HFFc6 (cell line): ENCODE data around the gene PLA2G6. TPM values are rescaled to one million over a fixed set of nuclear protein-coding genes. Genes with fewer than 3 reads are reported as not detected.

Source experiments
- DNase-seq: peaks from one replicate; pipeline ENCODE4 v3.0.0-alpha.2; 2018
- H3K27ac Mint-ChIP-seq: 2 replicates; pipeline ENCODE4 v1.8.0; 2020; ENCODE audit warnings: mild to moderate bottlenecking, mixed read lengths
- H3K27me3 Mint-ChIP-seq: 2 replicates; pipeline ENCODE4 v1.8.0; 2021; ENCODE audit warnings: mild to moderate bottlenecking, moderate library complexity, mixed read lengths; ENCODE audit not compliant: insufficient read depth
- H3K36me3 Mint-ChIP-seq: 2 replicates; pipeline ENCODE4 v1.8.0; 2021; ENCODE audit warnings: low read depth, mixed read lengths
- H3K4me1 Mint-ChIP-seq: 2 replicates; pipeline ENCODE4 v1.8.0; 2020; ENCODE audit warnings: low read depth, mixed read lengths
- H3K4me3 Mint-ChIP-seq: 2 replicates; pipeline ENCODE4 v1.8.0; 2020; ENCODE audit warnings: mild to moderate bottlenecking, moderate library complexity, mixed read lengths
- H3K9me3 Mint-ChIP-seq: 2 replicates; pipeline ENCODE4 v1.8.0; 2020; ENCODE audit warnings: mild to moderate bottlenecking, mixed read lengths
- total RNA-seq, 6 experiments: library from RNA; stranded (reverse); fragmentation: NEBNext Ultra II Directional; extraction: Animal tissue kit (Norgen Biotek cat#: 25700); gene quantifications; 2 replicates in 1 of 6; 3 replicates in 5 of 6; pipeline ENCODE4 v1.2.3, GENCODE V29; 2021
- TF ChIP-seq, protein P1 (sequence below): fragments of 200-600 bp; sonication (generic); IDR thresholded peaks from 2 replicates; pipeline ENCODE4 v1.5.0; 2021; ENCODE audit warnings: antibody characterized with exemption, mild to moderate bottlenecking

PLA2G6 gene
- total RNA-seq, 6 experiments from 2014 or later = 4.1 to 6.6 (median 5.3) TPM

DNA sequence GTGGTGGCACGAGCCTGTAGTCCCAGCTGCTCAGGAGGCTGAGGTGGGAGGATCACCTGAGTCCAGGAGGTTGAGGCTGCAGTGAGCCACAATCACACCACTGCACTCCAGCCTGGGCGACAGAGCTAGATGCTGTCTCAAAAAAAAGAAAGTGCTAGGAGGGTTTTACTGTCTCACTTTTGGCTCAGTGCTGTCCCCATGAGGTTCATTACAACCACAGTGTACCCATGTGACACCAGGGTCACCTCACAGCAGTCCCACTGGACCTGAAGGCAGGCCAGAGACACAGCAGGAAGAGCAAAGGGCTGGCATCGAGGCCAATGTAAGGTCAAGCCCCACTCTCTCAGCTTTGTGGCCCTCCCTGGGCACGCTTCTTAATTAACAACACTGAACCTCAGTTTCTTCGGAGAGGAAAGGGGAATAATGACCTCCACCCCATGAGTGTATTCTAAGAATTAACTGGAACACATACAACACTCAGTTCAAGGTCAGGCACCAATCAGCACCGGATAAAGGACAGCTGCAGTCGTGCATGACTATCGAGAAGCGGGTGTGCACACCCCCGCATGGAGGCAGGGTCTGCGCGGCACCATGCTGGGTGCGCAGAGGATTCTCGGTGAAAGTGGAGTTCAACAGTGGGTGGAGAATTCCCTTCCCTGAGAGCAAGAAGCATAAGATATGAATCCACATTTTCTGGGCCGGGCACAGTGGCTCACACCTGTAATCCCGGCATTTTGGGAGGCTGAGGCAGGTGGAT lies 40.2 kb downstream of the PLA2G6 start:
- TF ChIP-seq, protein P1, sequence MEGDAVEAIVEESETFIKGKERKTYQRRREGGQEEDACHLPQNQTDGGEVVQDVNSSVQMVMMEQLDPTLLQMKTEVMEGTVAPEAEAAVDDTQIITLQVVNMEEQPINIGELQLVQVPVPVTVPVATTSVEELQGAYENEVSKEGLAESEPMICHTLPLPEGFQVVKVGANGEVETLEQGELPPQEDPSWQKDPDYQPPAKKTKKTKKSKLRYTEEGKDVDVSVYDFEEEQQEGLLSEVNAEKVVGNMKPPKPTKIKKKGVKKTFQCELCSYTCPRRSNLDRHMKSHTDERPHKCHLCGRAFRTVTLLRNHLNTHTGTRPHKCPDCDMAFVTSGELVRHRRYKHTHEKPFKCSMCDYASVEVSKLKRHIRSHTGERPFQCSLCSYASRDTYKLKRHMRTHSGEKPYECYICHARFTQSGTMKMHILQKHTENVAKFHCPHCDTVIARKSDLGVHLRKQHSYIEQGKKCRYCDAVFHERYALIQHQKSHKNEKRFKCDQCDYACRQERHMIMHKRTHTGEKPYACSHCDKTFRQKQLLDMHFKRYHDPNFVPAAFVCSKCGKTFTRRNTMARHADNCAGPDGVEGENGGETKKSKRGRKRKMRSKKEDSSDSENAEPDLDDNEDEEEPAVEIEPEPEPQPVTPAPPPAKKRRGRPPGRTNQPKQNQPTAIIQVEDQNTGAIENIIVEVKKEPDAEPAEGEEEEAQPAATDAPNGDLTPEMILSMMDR = no peak
- H3K36me3 Mint-ChIP-seq = no peaks in the 10 kb centered on the region
- DNase-seq = no peak
- H3K27me3 Mint-ChIP-seq = no peaks in the 10 kb centered on the region; the same call in 1 of the 2 replicates
- no peak overlapping the region for H3K4me3 Mint-ChIP-seq
- no peaks in the 10 kb centered on the region for H3K9me3 Mint-ChIP-seq
- peaks cover 8% of the 10 kb centered on the region for H3K4me1 Mint-ChIP-seq
- no peak overlapping the region for H3K27ac Mint-ChIP-seq

- DNase-seq = no peak
- TF ChIP-seq, protein P1 = no peak
- Mint-ChIP-seq H3K27me3 (no peaks in the 10 kb centered on the region; the same call in 1 of the 2 replicates), H3K27ac (no peak overlapping the region), H3K36me3 (no peaks in the 10 kb centered on the region), H3K4me1 (peaks cover 13% of the 10 kb centered on the region), H3K4me3 (no peak overlapping the region), H3K9me3 (no peaks in the 10 kb centered on the region)
Observed at GRCh38 chr22:38139901-38140300, 41.7 kb downstream of the PLA2G6 start.

DNA sequence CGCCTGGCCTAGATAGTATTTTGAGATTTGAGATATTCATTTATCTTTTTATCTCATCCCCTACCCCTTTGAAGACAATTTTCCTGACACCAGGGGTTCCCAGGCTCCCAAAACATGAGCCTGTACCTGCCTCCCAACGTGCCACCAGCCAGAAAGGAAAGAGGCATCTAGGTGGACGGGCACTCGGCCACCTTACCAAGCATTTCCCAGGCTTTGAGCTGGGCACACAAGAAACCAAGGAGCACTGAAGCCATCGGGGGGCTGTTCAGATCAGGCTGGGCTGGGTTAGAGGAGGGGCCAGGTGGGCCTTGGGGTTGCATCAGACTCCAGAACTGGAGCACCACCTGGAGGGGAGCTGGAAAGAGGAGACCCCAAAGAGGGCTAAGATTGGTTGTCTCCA lies 42.7 kb downstream of the PLA2G6 start:
- Mint-ChIP-seq H3K36me3 (no peaks in the 10 kb centered on the region), H3K4me3 (no peak overlapping the region), H3K4me1 (peaks cover 20% of the 10 kb centered on the region), H3K27me3 (no peaks in the 10 kb centered on the region; the same call in 1 of the 2 replicates), H3K27ac (no peak overlapping the region), H3K9me3 (no peaks in the 10 kb centered on the region)
- DNase-seq = no peak
- TF ChIP-seq, protein P1 = no peak

DNA sequence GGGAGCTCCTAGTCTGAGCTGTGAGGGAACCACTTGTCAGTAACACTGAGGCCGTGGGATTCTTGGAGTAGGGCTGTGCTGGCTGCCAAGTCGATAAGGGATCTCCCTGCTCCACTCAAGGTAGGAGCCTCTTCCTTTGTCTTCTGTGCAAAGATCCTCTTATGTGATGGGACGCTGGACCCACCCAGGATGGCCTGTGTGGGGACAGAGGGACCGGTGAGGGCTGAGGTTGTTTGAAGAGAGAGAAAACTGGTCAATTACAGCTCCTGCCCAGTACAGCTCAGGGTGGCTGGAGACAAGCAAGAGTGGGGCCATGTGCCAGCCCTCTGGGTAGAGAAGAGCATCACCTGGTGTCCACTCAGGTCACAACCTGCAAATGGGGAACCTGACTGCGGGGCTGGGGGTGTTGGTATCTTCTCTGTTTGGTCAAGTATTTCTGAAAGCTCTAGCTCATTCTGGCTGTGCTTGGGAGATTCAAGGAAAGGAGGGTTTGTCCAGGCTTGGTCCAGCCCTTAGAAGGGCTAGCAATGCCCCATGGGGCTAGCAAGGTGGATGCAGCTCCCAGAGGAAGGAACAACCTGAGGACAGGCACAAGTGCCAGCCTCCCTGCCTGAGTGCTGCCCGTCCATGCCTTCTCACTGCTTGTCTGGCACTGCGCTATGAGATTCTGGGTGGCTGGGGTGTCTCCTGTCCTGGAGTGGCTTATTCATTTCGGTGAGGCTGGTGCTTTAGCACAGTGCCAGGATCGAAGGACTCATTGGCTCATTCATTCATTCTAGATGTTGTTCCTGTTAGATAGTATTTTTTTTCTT lies 43.5 kb downstream of the PLA2G6 start:
- H3K4me3 Mint-ChIP-seq = no peak overlapping the region
- TF ChIP-seq, protein P1 = no peak
- no peaks in the 10 kb centered on the region; the same call in 1 of the 2 replicates for H3K27me3 Mint-ChIP-seq
- no peak for DNase-seq
- no peak overlapping the region for H3K27ac Mint-ChIP-seq
- peaks cover 20% of the 10 kb centered on the region for H3K4me1 Mint-ChIP-seq
- no peaks in the 10 kb centered on the region for H3K36me3 Mint-ChIP-seq
- no peaks in the 10 kb centered on the region for H3K9me3 Mint-ChIP-seq

DNA sequence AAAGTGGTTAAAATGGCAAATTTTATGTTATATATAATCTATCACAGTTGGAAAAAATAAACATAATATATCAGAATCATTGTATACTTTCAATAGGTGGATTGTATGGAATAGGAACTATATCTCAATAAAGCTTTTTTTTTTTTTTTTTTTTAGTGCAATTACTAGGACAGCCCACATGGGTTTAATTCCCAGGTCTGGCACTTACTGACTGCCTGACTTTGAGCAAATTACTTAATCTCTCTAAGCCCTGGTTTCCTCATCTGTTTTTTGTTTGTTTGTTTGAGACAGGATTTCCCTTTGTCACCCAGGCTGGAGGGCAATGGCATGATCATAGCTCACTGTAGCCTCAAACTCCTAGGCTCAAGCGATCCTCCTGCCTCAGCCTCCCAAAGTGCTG lies 45.0 kb downstream of the PLA2G6 start:
- DNase-seq = no peak
- Mint-ChIP-seq H3K36me3 (peaks cover 6% of the 10 kb centered on the region; the same call in 1 of the 2 replicates), H3K27ac (no peak overlapping the region), H3K9me3 (no peaks in the 10 kb centered on the region), H3K27me3 (no peaks in the 10 kb centered on the region; the same call in 1 of the 2 replicates), H3K4me3 (no peak overlapping the region), H3K4me1 (peaks cover 20% of the 10 kb centered on the region)
- TF ChIP-seq, protein P1 = peak; percentile 23; the same call in 1 of the 2 replicates
